K562 (cell line): ENCODE results near the gene TTC27. TPM values are rescaled to one million over a fixed set of nuclear protein-coding genes. Genes with fewer than 3 reads are reported as not detected.

ENCODE experiments used
- ATAC-seq: fragments of 200-7000 bp; cut with Tn5 transposase; 3 replicates; pipeline ENCODE4 v1.9.1; 2020; ENCODE audit warnings: moderate library complexity
- BruUV-seq: library from RNA; stranded (reverse); fragments of 400-500 nt; replicated peaks from 2 replicates; lab custom pipeline; 2021; lab: Mats Ljungman, UMichigan
- CTCF ChIA-PET: fragments of 300-600 bp; formaldehyde crosslinking; extraction: SDS; loops from one replicate; lab custom pipeline; 2021; ENCODE audit warnings: low intra/inter-chr PET ratio; lab: Yijun Ruan, JAX
- POLR2A ChIA-PET: fragments of 300-600, 350-650 bp; sonication (Branson Sonifier 250); formaldehyde crosslinking; extraction: SDS; loops from one replicate; lab custom pipeline; 2021; ENCODE audit warnings: antibody characterized with exemption, inconsistent platforms; lab: Yijun Ruan, JAX
- DNase-seq, 4 experiments: peaks; one replicate each; pipeline versions ENCODE4 v3.0.0 to v3.0.0-alpha.2; 2011 to 2018; ENCODE audit warnings: low spot score in 3 of 4, mixed read lengths in 3 of 4; ENCODE audit errors: extremely low read depth in 1 of 4
- FAIRE-seq: peaks from 2 replicates; lab custom pipeline; 2011; peaks lifted over from hg19 to GRCh38; lab: Jason Lieb, UNC
- H2AFZ ChIP-seq: 2 replicates; pipeline ENCODE4 v1.6.0; 2011; ENCODE audit warnings: low read depth, low read length, control low read depth, inconsistent platforms
- H3K27ac ChIP-seq: fragments of 200-600 bp; 3 replicates; pipeline ENCODE4 v1.8.0; 2011; ENCODE audit warnings: low read depth, mild to moderate bottlenecking, control low read depth, inconsistent platforms, low read length, moderate library complexity, mixed read lengths; ENCODE audit errors: extremely low read depth
- H3K27me3 ChIP-seq, 2 experiments: fragments of 300-600 bp in 1 of 2; 2 replicates in 1 of 2; 3 replicates in 1 of 2; pipeline versions ENCODE4 v1.6.0 to v1.8.0; 2011; ENCODE audit warnings: inconsistent platforms in 2 of 2, low read length in 2 of 2, mild to moderate bottlenecking in 1 of 2, mixed read lengths in 1 of 2, moderate library complexity in 1 of 2; ENCODE audit not compliant: control insufficient read depth in 2 of 2, insufficient read depth in 2 of 2
- H3K36me3 ChIP-seq: fragments of 300-600 bp; 3 replicates; pipeline ENCODE4 v1.8.0; 2011; ENCODE audit warnings: mild to moderate bottlenecking, low read length, inconsistent platforms; ENCODE audit not compliant: control insufficient read depth, insufficient read depth
- H3K4me1 ChIP-seq, 2 experiments: fragments of 200-600 bp in 1 of 2; replicated peaks in 1 of 2; 2 replicates in 1 of 2; 3 replicates in 1 of 2; pipeline versions ENCODE4 v1.5.1 to v1.8.0; 2011; ENCODE audit warnings: inconsistent platforms in 2 of 2, low read length in 2 of 2, mild to moderate bottlenecking in 1 of 2, mixed read lengths in 1 of 2, moderate library complexity in 1 of 2; ENCODE audit not compliant: control insufficient read depth in 2 of 2, insufficient read depth in 2 of 2
- H3K4me2 ChIP-seq: 2 replicates; pipeline ENCODE4 v1.6.1; 2011; ENCODE audit warnings: low read length, control low read depth, inconsistent platforms, mixed read lengths; ENCODE audit not compliant: insufficient read depth
- H3K4me3 ChIP-seq: fragments of 200-600 bp; sonication (generic), shearing (Covaris generic); 2 replicates; pipeline ENCODE4 v1.5.1; 2016; ENCODE audit warnings: control low read depth, inconsistent platforms
- H3K79me2 ChIP-seq: fragments of 200-600 bp; 3 replicates; pipeline ENCODE4 v1.8.0; 2011; ENCODE audit warnings: low read length, inconsistent platforms; ENCODE audit not compliant: control insufficient read depth, insufficient read depth
- H3K9ac ChIP-seq, 2 experiments: 2 replicates each; pipeline versions ENCODE4 v1.6.0 to v1.6.1; 2011; ENCODE audit warnings: low read depth in 2 of 2, low read length in 2 of 2, control low read depth in 1 of 2, inconsistent platforms in 1 of 2, mild to moderate bottlenecking in 1 of 2, mixed read lengths in 1 of 2; ENCODE audit not compliant: insufficient read depth in 1 of 2
- H3K9me1 ChIP-seq: one replicate; pipeline ENCODE4 v1.6.0; 2011; ENCODE audit warnings: inconsistent platforms, mild to moderate bottlenecking, low read length, moderate library complexity; ENCODE audit not compliant: control insufficient read depth, insufficient read depth
- H3K9me3 ChIP-seq: replicated peaks from 2 replicates; pipeline ENCODE4 v1.5.1; 2011; ENCODE audit warnings: low read depth, low read length, inconsistent platforms; ENCODE audit not compliant: control insufficient read depth, insufficient read depth
- H4K20me1 ChIP-seq: replicated peaks from 2 replicates; pipeline ENCODE4 v1.6.1; 2011; ENCODE audit warnings: low read length, inconsistent platforms, mixed read lengths; ENCODE audit not compliant: control insufficient read depth, insufficient read depth
- BRCA1 ChIP-seq, 2 experiments: fragments of 450-650 bp in 1 of 2; sonication (generic) in 1 of 2; formaldehyde crosslinking in 1 of 2; IDR thresholded peaks; 2 replicates each; pipeline versions ENCODE4 v1.5.0 to v1.6.1; 2017 to 2020; ENCODE audit warnings: mild to moderate bottlenecking in 1 of 2, missing genetic modification reagents in 1 of 2
- HDAC3 ChIP-seq: fragments of 450-650 bp; IDR thresholded peaks from 2 replicates; pipeline ENCODE4 v1.6.1; 2018; ENCODE audit warnings: borderline replicate concordance, mild to moderate bottlenecking, moderate library complexity; ENCODE audit not compliant: partially characterized antibody
- POLR2AphosphoS5 ChIP-seq: IDR thresholded peaks from 2 replicates; pipeline ENCODE4 v1.6.1; 2011; ENCODE audit warnings: mild to moderate bottlenecking, low read depth, low read length, moderate library complexity; ENCODE audit not compliant: control insufficient read depth, insufficient read depth
- STAG1 ChIP-seq: sonication (generic); formaldehyde crosslinking; IDR thresholded peaks from 2 replicates; pipeline ENCODE4 v1.5.0; 2020; ENCODE audit warnings: missing genetic modification reagents, borderline replicate concordance
- SUPT5H ChIP-seq: fragments of 450-650 bp; IDR thresholded peaks from 2 replicates; pipeline ENCODE4 v1.6.1; 2016
- TRIM24 ChIP-seq, 2 experiments: fragments of 450-650 bp; IDR thresholded peaks; 2 replicates each; pipeline ENCODE4 v1.6.1; 2016
- WGBS: fragments of 100-300 bp; shearing (Covaris generic); methylation state at CpG from one replicate; pipeline ENCODE4 v1.1.6; 2016; ENCODE audit warnings: low coverage, mixed read lengths; ENCODE audit not compliant: insufficient coverage; ENCODE audit errors: missing lambda C conversion rate; 5-methylcytosine and 5-hydroxymethylcytosine counted together
- in situ Hi-C: fragments of 300-500 bp; cut with MboI; formaldehyde crosslinking; loops from 4 replicates; pipeline ENCODE4 v1.15.0; 2018; ENCODE audit warnings: inconsistent platforms, mixed read lengths
- intact Hi-C: fragments of 100-400 bp; cut with micrococcal nuclease; formaldehyde crosslinking; loops from 2 replicates; pipeline ENCODE4 v1.14.2; 2022
- polyA plus RNA-seq, 8 experiments: library from polyadenylated mRNA; depleted of rRNA in 4 of 8; stranded (reverse) in 5 of 8; unstranded in 3 of 8; fragments of >200 nt; fragmentation: Nextera tagmentation in 2 of 8; fragmentation: Illumina TruSeq in 1 of 8; extraction: Ambion mirVana in 2 of 8; extraction: Trizol in 1 of 8; gene quantifications; 2 replicates each; pipeline versions ENCODE4 v1.2.1 to v1.2.3, GENCODE V29; 2011 to 2014; ENCODE audit warnings: inconsistent platforms in 1 of 8, missing spikeins in 1 of 8
- total RNA-seq, 7 experiments: library from RNA; depleted of rRNA in 6 of 7; stranded (reverse); fragments of >200 nt in 6 of 7; fragmentation: Illumina TruSeq in 2 of 7; extraction: Trizol in 2 of 7; gene quantifications; 2 replicates each; pipeline versions ENCODE4 v1.2.1 to v1.2.3, GENCODE V29; 2011 to 2021; ENCODE audit warnings: low replicate concordance in 1 of 7
- TF ChIP-seq, protein P1 (sequence below): fragments of 450-650 bp; IDR thresholded peaks from 2 replicates; pipeline ENCODE4 v1.6.1; 2016; ENCODE audit warnings: low read depth, mild to moderate bottlenecking, moderate library complexity
- TF ChIP-seq, protein P2 (sequence below): fragments of 250-450 bp; sonication (Bioruptor Pico); IDR thresholded peaks from 2 replicates; pipeline ENCODE4 v1.8.0; 2021; ENCODE audit warnings: mild to moderate bottlenecking, moderate library complexity

Gene TTC27
- total and polyA plus RNA-seq, 9 of the 15 experiments (the other 6 are each of a cell fraction or from before 2014, with no cell fraction given): 44.3 to 93.4 (median 57.3) TPM

DNA sequence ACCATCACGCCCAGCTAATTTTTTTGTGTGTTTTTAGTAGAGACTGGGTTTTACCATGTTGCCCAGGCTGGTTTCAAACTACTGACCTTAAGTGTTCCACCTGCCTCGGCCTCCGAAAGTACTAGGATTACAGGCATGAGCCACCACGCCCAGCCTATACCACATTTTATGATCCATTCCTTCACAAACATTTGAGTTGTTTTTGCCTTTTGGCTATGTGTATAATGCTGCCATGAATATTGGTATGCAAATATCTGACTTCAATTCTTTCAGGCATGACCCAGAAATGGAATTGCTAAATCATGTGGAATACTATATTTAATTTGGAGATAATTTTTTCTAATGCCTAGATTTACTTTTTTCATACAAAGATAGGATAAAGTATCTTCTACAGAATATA is 68.6 kb downstream of the TTC27 start:
- no peak overlapping the region for H2AFZ ChIP-seq
- DNase-seq: no peak
- no peaks in the 10 kb centered on the region for H3K79me2 ChIP-seq
- H3K27ac ChIP-seq: peak overlapping the region; percentile 8; the same call in 1 of the 3 replicates
- ChIA-PET POLR2A (no interaction called here), CTCF (no interaction called here)
- no peaks in the 10 kb centered on the region for H4K20me1 ChIP-seq
- H3K27me3 ChIP-seq: no peaks in the 10 kb centered on the region
- H3K9me1 ChIP-seq: no peaks in the 10 kb centered on the region
- no peaks in the 10 kb centered on the region; a peak in 3 of 5 replicates for H3K4me1 ChIP-seq
- in situ Hi-C loops (no loop called here), intact Hi-C loops (no loop called here)
- H3K36me3 ChIP-seq: peaks cover 5% of the 10 kb centered on the region; the same call in 1 of the 3 replicates
- H3K4me3 ChIP-seq: no peak overlapping the region
- no peaks in the 10 kb centered on the region for H3K9me3 ChIP-seq
- no TSS peak for BruUV-seq
- no peak overlapping the region for H3K4me2 ChIP-seq
- no peak for ATAC-seq
- no peak for TF ChIP-seq POLR2AphosphoS5
- no peak for TF ChIP-seq STAG1 (CRISPR knock-in tag)
- TF ChIP-seq TRIM24 (IDR thresholded peaks at IDR 0.05): no peak
- TF ChIP-seq HDAC3: no peak
- TF ChIP-seq BRCA1 (IDR thresholded peaks at IDR 0.05): no peak
- TF ChIP-seq BRCA1 (CRISPR knock-in tag; IDR thresholded peaks at IDR 0.05): no peak
- TF ChIP-seq, protein P1, sequence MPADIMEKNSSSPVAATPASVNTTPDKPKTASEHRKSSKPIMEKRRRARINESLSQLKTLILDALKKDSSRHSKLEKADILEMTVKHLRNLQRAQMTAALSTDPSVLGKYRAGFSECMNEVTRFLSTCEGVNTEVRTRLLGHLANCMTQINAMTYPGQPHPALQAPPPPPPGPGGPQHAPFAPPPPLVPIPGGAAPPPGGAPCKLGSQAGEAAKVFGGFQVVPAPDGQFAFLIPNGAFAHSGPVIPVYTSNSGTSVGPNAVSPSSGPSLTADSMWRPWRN: no peak
- TF ChIP-seq, protein P2, sequence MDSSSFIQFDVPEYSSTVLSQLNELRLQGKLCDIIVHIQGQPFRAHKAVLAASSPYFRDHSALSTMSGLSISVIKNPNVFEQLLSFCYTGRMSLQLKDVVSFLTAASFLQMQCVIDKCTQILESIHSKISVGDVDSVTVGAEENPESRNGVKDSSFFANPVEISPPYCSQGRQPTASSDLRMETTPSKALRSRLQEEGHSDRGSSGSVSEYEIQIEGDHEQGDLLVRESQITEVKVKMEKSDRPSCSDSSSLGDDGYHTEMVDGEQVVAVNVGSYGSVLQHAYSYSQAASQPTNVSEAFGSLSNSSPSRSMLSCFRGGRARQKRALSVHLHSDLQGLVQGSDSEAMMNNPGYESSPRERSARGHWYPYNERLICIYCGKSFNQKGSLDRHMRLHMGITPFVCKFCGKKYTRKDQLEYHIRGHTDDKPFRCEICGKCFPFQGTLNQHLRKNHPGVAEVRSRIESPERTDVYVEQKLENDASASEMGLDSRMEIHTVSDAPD (CRISPR knock-in tag): no peak
- no peak for TF ChIP-seq SUPT5H
- no peak for FAIRE-seq
- 97% methylated on average over 4 of the region's 4 CpGs for WGBS
- H3K9ac ChIP-seq: no peak overlapping the region
